ENCODE data around the gene CFAP46. TPM values are rescaled to one million over a fixed set of nuclear protein-coding genes. Genes with fewer than 3 reads are reported as not detected.

CFAP46 gene
- total RNA-seq, 4 donors from 2014 or later, result 0.32 to 0.54 TPM; not detected in 2

GRCh38 chr10:132786476-132786883, 155.9 kb downstream of the CFAP46 start:
- DNase-seq (ENCODE audit: low spot score in 2 of 2), result no peak
- H3K4me3 ChIP-seq (ENCODE audit: low read depth, poor library complexity, severe bottlenecking), result no peak overlapping the region
- WGBS, 2 donors, result 2% methylated on average over 17 to 37 of the region's 58 CpGs
- TF ChIP-seq POLR2A (IDR thresholded peaks at IDR 0.05), result no peak
- no peak for TF ChIP-seq CTCF (IDR thresholded peaks at IDR 0.05)
- intact Hi-C loops (cut with DNase I; ENCODE audit: low total_unique reads), result no loop called here

GRCh38 chr10:132785723-132786475, 156.5 kb downstream of the CFAP46 start, which contains the start of gene NKX6-2:
TSS of gene NKX6-2 (minus strand) at chr10:132786147. CDS start at chr10:132785948, 199 bp downstream.
- WGBS, 2 donors, result 3 to 5% methylated on average over 25 to 32 of the region's 119 CpGs
- no peak for TF ChIP-seq CTCF (IDR thresholded peaks at IDR 0.05)
- TF ChIP-seq POLR2A (IDR thresholded peaks at IDR 0.05), result no peak
- no peak within 1 kb of the TSS for H3K4me3 ChIP-seq (ENCODE audit: low read depth, poor library complexity, severe bottlenecking)
- DNase-seq (ENCODE audit: low spot score in 2 of 2), result no peak
- intact Hi-C loops (cut with DNase I; ENCODE audit: low total_unique reads), result no loop called here

GRCh38 chr10:132784866-132785722, 157.3 kb downstream of the CFAP46 start:
- no peak for DNase-seq (ENCODE audit: low spot score in 2 of 2)
- no peak overlapping the region for H3K4me3 ChIP-seq (ENCODE audit: low read depth, poor library complexity, severe bottlenecking)
- 10 to 14% methylated on average over 16 to 68 of the region's 111 CpGs for WGBS, 2 donors
- TF ChIP-seq CTCF (IDR thresholded peaks at IDR 0.05) (no peak), POLR2A (IDR thresholded peaks at IDR 0.05) (no peak)
- intact Hi-C loops (cut with DNase I; ENCODE audit: low total_unique reads), result no loop called here

GRCh38 chr10:132783940-132784865, 158.2 kb downstream of the CFAP46 start:
- TF ChIP-seq POLR2A (IDR thresholded peaks at IDR 0.05) (no peak), CTCF (IDR thresholded peaks at IDR 0.05) (no peak)
- WGBS, 2 donors, result 23 to 27% methylated on average over 91 to 99 of the region's 106 CpGs
- no peak overlapping the region for H3K4me3 ChIP-seq (ENCODE audit: low read depth, poor library complexity, severe bottlenecking)
- intact Hi-C loops (cut with DNase I; ENCODE audit: low total_unique reads), result no loop called here
- no peak for DNase-seq (ENCODE audit: low spot score in 2 of 2)

- no peak for DNase-seq (ENCODE audit: low spot score in 2 of 2)
- TF ChIP-seq CTCF (IDR thresholded peaks at IDR 0.05) (no peak), POLR2A (IDR thresholded peaks at IDR 0.05) (no peak)
- H3K4me3 ChIP-seq (ENCODE audit: low read depth, poor library complexity, severe bottlenecking), result no peak overlapping the region
- WGBS, 2 donors, result 92 to 93% methylated on average over 30 of the region's 30 CpGs
- intact Hi-C loops (cut with DNase I; ENCODE audit: low total_unique reads), result no loop called here
Measured at GRCh38 chr10:132783165-132783939, 159.0 kb downstream of the CFAP46 start.

All from lower leg skin (tissue), 4 donors.